Retinal pigment epithelial cell (primary cell): ENCODE results near the gene RFK.

Experiments used
- DNase-seq: peaks from one replicate; pipeline ENCODE4 v3.0.0-alpha.2; 2010; ENCODE audit warnings: low read depth
- H3K4me3 ChIP-seq: 2 replicates; pipeline ENCODE4 v1.5.1; 2011; ENCODE audit warnings: mild to moderate bottlenecking, low read length, control low read depth, moderate library complexity
- CTCF ChIP-seq: conservative IDR thresholded peaks from 2 replicates; pipeline ENCODE4 v1.5.1; 2011; ENCODE audit warnings: low read depth, low read length, control low read depth, inconsistent platforms

The RFK gene

GRCh38 chr9:76352026-76352620, 42.1 kb downstream of the RFK start:
- no peak for TF ChIP-seq CTCF
- no peak for DNase-seq
- H3K4me3 ChIP-seq = no peak overlapping the region

DNA sequence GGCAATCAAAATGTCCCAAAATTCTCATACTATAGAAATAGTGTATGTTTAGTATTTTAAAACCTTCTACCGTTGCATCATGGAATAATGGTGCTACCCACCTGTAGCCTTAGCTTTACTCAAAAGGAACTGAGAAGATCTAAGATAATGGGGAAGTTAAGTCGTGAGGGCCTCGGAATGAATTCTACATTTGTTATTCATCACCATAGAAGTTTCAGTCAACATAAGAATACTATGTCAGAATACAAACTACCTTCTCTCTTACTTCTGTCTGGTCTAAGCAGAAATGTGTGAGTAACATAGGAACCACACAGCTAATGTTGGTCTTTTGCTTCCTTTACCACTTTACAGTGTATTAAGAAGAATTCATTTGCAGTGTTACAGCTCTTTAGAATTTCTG, 43.2 kb downstream of the RFK start:
- DNase-seq = no peak
- no peak overlapping the region for H3K4me3 ChIP-seq
- no peak for TF ChIP-seq CTCF

DNA sequence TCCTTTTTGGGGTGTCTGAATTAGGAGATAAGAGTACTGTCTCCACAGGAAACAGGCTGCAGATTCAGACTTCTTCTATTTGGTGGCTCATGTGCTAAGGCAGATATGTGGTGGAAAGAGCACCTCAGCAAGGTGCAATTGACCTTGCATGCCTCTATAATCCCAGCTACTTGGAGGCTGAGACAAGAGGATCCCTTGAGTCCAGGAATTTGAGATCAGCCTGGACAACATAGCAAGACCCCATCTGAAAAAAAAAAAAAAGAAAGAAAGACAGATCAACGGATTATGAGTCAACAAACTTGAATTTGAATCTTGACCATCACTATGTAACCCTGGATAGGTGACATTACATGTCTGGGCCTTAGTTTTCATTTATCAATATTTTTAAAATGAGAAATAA, 44.4 kb downstream of the RFK start:
- TF ChIP-seq CTCF = no peak
- H3K4me3 ChIP-seq = no peak overlapping the region
- no peak for DNase-seq

- no peak for TF ChIP-seq CTCF
- H3K4me3 ChIP-seq = no peak overlapping the region
- DNase-seq = no peak
Measured at GRCh38 chr9:76342858-76343257, 51.4 kb downstream of the RFK start.

DNA sequence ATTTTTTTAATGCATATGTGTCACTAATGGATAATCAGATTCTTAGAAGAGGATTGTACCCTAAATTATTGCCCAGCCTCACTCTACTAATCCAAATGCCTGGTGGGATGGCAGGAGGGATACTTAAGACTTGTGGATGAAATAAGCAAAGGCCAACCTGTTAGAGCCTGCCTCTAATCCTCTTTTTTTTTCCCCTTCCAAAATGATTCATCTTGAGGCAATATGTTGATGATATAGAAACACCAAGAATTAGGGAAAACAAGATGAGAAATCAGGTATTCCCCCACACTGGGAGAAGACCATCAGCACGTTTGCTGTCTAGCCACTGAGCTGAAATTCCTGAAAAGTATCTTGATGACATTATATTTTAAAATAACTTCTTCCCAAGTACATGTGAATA, 52.0 kb downstream of the RFK start:
- no peak overlapping the region for H3K4me3 ChIP-seq
- TF ChIP-seq CTCF = no peak
- DNase-seq = no peak

DNA sequence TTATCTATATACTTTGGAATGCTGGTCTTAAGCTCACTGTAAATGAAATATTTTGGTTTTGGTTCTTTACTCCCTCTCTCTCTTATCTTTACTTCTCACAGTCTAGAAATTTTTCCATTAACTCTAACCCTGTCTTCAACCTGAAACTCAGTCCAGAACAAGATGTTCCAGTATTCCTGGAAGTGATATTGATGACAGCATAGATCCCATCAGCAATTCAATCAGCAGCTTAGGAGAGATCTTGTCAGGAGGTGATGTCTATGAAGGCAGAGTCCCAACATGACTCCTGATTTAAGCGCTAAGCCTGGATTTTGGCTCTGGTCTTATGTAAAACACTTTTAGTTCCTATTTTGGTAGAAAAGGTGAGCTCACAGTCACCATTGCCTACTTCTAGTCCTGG, 52.6 kb downstream of the RFK start:
- no peak for TF ChIP-seq CTCF
- no peak for DNase-seq
- H3K4me3 ChIP-seq = no peak overlapping the region

GRCh38 chr9:76338418-76338817, 55.8 kb downstream of the RFK start:
- no peak for DNase-seq
- no peak for TF ChIP-seq CTCF
- no peak overlapping the region for H3K4me3 ChIP-seq
